Measurements from ENCODE around the gene DOCK2. TPM values are rescaled to one million over a fixed set of nuclear protein-coding genes. Genes with fewer than 3 reads are reported as not detected.

Gene DOCK2
- total and polyA plus RNA-seq, 2 of the 8 experiments (the other 6 are each of a cell fraction or from before 2014, with no cell fraction given) = 3.9 to 5.7 TPM

DNA sequence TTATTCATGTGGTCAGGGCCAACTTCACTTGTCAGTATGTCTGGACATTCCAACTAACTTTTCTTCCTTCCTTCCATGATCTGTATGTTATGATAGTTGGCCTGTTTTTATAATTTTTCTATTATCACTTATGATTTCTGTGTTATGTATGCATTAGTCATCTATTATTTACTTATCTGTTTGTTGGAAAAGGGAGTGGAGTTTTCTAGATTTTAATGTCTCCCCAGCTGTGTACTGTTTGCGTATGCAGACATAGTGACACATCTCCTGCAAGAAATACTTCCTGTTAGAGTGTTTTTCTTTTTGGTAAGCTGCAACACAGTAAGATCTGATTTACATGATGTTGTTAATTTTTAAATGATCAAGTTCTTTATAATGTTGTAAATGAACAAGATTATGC is 351.9 kb downstream of the DOCK2 start (continued):
- TF ChIP-seq, protein P1, sequence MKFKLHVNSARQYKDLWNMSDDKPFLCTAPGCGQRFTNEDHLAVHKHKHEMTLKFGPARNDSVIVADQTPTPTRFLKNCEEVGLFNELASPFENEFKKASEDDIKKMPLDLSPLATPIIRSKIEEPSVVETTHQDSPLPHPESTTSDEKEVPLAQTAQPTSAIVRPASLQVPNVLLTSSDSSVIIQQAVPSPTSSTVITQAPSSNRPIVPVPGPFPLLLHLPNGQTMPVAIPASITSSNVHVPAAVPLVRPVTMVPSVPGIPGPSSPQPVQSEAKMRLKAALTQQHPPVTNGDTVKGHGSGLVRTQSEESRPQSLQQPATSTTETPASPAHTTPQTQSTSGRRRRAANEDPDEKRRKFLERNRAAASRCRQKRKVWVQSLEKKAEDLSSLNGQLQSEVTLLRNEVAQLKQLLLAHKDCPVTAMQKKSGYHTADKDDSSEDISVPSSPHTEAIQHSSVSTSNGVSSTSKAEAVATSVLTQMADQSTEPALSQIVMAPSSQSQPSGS (IDR thresholded peaks at IDR 0.05; ENCODE audit: low read length) = no peak
